Measurements from ENCODE around the gene SLC12A9. TPM values are rescaled to one million over a fixed set of nuclear protein-coding genes. Genes with fewer than 3 reads are reported as not detected.

SLC12A9 gene
- total RNA-seq, 1 experiment from 2014 or later, result 24.6 TPM

- H3K79me2 ChIP-seq (ENCODE audit: insufficient read depth, low read length), result peaks cover 87% of the 10 kb centered on the region
- no peak overlapping the region for H3K9ac ChIP-seq (ENCODE audit: low read length)
- no peak overlapping the region for H2AFZ ChIP-seq (ENCODE audit: low read depth, low read length, poor library complexity, severe bottlenecking)
- DNase-seq (ENCODE audit: low read depth, low spot score) (no peak), ATAC-seq (no peak)
- TF ChIP-seq SIN3A (IDR thresholded peaks at IDR 0.05; ENCODE audit: low read depth) (no peak), EZH2 (IDR thresholded peaks at IDR 0.05) (no peak), EZH2phosphoT487 (IDR thresholded peaks at IDR 0.05; ENCODE audit: borderline replicate concordance) (no peak), RAD21 (IDR thresholded peaks at IDR 0.05; ENCODE audit: low read depth) (no peak), ELF1 (IDR thresholded peaks at IDR 0.05; ENCODE audit: borderline replicate concordance, low read depth) (no peak), ATF3 (IDR thresholded peaks at IDR 0.05) (no peak), CEBPB (IDR thresholded peaks at IDR 0.05; ENCODE audit: low read depth) (no peak), POLR2AphosphoS5 (IDR thresholded peaks at IDR 0.05; ENCODE audit: low read depth, low read length) (no peak), YY1 (IDR thresholded peaks at IDR 0.05; ENCODE audit: extremely low read depth, insufficient replicate concordance, low read depth, low read length) (no peak), ZBTB33 (IDR thresholded peaks at IDR 0.05; ENCODE audit: extremely low read depth, insufficient replicate concordance, low read length) (no peak), TCF7L2 (IDR thresholded peaks at IDR 0.05; ENCODE audit: borderline replicate concordance, extremely low read depth, insufficient read depth, insufficient read length) (no peak), EGR1 (IDR thresholded peaks at IDR 0.05; ENCODE audit: low read depth) (no peak), ZFX (IDR thresholded peaks at IDR 0.05) (no peak)
- H4K20me1 ChIP-seq (ENCODE audit: insufficient read depth), result peaks cover 15% of the 10 kb centered on the region; the same call in 1 of the 2 replicates
- ChIA-PET CTCF (interaction anchor here (0.8 kb wide), 1 partner anchor 244 kb away, joined by 3 read pairs; no protein-coding TSS in a partner anchor), RAD21 (ENCODE audit: low non-redundant PET in 1 of 2, low total read pairs in 2 of 2, uncharacterized antibody in 2 of 2, unreplicated experiment in 2 of 2) (no interaction called here), POLR2A (interaction anchor here (0.8 kb wide), 1 partner anchor 12 kb away, joined by 3 read pairs; the partner anchor contains the start of gene UFSP1)
- H3K4me1 ChIP-seq (ENCODE audit: control insufficient read depth in 1 of 2, insufficient read depth in 2 of 2, low read length in 2 of 2), result peaks cover 12 to 24% of the 10 kb centered on the region in 2 experiments
- no peak overlapping the region for H3K4me3 ChIP-seq (replicated peaks in 1 of 2; ENCODE audit: low read depth in 1 of 2, low read length in 2 of 2)
- peaks cover 35 to 66% of the 10 kb centered on the region in 2 experiments for H3K36me3 ChIP-seq (ENCODE audit: control insufficient read depth in 1 of 2, insufficient read depth in 2 of 2, low read length in 2 of 2)
- H3K9me2 ChIP-seq (ENCODE audit: insufficient read depth), result no peaks in the 10 kb centered on the region
- H3K27ac ChIP-seq (ENCODE audit: low read depth, low read length), result no peak overlapping the region
- intact Hi-C loops (cut with micrococcal nuclease), result no loop called here
- no peaks in the 10 kb centered on the region for H3K9me3 ChIP-seq (ENCODE audit: control insufficient read depth in 1 of 2, insufficient read depth in 1 of 2, low read depth in 1 of 2, low read length in 2 of 2)
- no peaks in the 10 kb centered on the region for H3K27me3 ChIP-seq (ENCODE audit: insufficient read depth, low read length)
- no TSS peak for BruUV-seq (replicated peaks)
- no peak overlapping the region for H3K4me2 ChIP-seq (ENCODE audit: low read length)
Observed at GRCh38 chr7:100878013-100878412, 25.5 kb downstream of the SLC12A9 start.
